Fibroblast of lung (primary cell): ENCODE data around the gene PGP. TPM values are rescaled to one million over a fixed set of nuclear protein-coding genes. Genes with fewer than 3 reads are reported as not detected.

ENCODE experiments used
- DNase-seq, 2 donors: peaks; one replicate each; pipeline versions ENCODE4 v3.0.0 to v3.0.0-alpha.2; 2010; ENCODE audit warnings: low read depth in 2 of 2
- H2AFZ ChIP-seq: 2 replicates; pipeline ENCODE4 v1.5.1; 2012; ENCODE audit warnings: low read length, control low read depth, inconsistent platforms
- H3K27ac ChIP-seq: 2 replicates; pipeline ENCODE4 v1.5.1; 2011; ENCODE audit warnings: low read length, control low read depth; ENCODE audit not compliant: insufficient read depth
- H3K27me3 ChIP-seq: 2 replicates; pipeline ENCODE4 v1.5.1; 2011; ENCODE audit warnings: mild to moderate bottlenecking, low read length; ENCODE audit not compliant: control insufficient read depth, insufficient read depth
- H3K36me3 ChIP-seq: 2 replicates; pipeline ENCODE4 v1.5.1; 2011; ENCODE audit warnings: low read length; ENCODE audit not compliant: control insufficient read depth, insufficient read depth
- H3K4me1 ChIP-seq: 2 replicates; pipeline ENCODE4 v1.5.1; 2011; ENCODE audit warnings: low read length; ENCODE audit not compliant: control insufficient read depth, insufficient read depth; ENCODE audit errors: extremely low read depth
- H3K4me2 ChIP-seq: 2 replicates; pipeline ENCODE4 v1.5.1; 2011; ENCODE audit warnings: low read length, control low read depth; ENCODE audit not compliant: insufficient read depth; ENCODE audit errors: extremely low read depth
- H3K4me3 ChIP-seq, 4 experiments: fragments of 200-600 bp in 1 of 4; sonication (generic) in 1 of 4; replicated peaks in 1 of 4; 2 replicates each; pipeline ENCODE4 v1.5.1; 2011 to 2016; ENCODE audit warnings: low read length in 4 of 4, low read depth in 3 of 4, mild to moderate bottlenecking in 3 of 4, control low read depth in 2 of 4, inconsistent platforms in 1 of 4, mixed read lengths in 1 of 4; ENCODE audit not compliant: insufficient read depth in 1 of 4; ENCODE audit errors: control extremely low read depth in 1 of 4
- H3K79me2 ChIP-seq: 2 replicates; pipeline ENCODE4 v1.5.1; 2012; ENCODE audit warnings: mild to moderate bottlenecking, low read length, inconsistent platforms; ENCODE audit not compliant: control insufficient read depth, insufficient read depth
- H3K9ac ChIP-seq: 2 replicates; pipeline ENCODE4 v1.5.1; 2011; ENCODE audit warnings: mild to moderate bottlenecking, low read length, control low read depth; ENCODE audit not compliant: insufficient read depth
- H3K9me3 ChIP-seq: 2 replicates; pipeline ENCODE4 v1.5.1; 2012; ENCODE audit warnings: low read depth, low read length; ENCODE audit not compliant: control insufficient read depth, insufficient read depth
- H4K20me1 ChIP-seq: 2 replicates; pipeline ENCODE4 v1.5.1; 2011; ENCODE audit warnings: low read length; ENCODE audit not compliant: control insufficient read depth, insufficient read depth; ENCODE audit errors: extremely low read depth
- CTCF ChIP-seq, 2 donors: IDR thresholded peaks in 1 of 2; conservative IDR thresholded peaks in 1 of 2; 1 replicate in 1 of 2; 2 replicates in 1 of 2; pipeline ENCODE4 v1.5.1; 2011 to 2012; ENCODE audit warnings: low read length in 2 of 2, control low read depth in 1 of 2, inconsistent platforms in 1 of 2, low read depth in 1 of 2, mild to moderate bottlenecking in 1 of 2
- EZH2 ChIP-seq: IDR thresholded peaks from 2 replicates; pipeline ENCODE4 v1.5.1; 2012; ENCODE audit warnings: low read length, control low read depth, mild to moderate bottlenecking; ENCODE audit errors: missing control alignments
- polyA plus RNA-seq, 2 donors: library from polyadenylated mRNA; depleted of rRNA in 1 of 2; stranded (reverse) in 1 of 2; unstranded in 1 of 2; fragments of >200 nt; gene quantifications; 2 replicates each; pipeline ENCODE4 v1.2.1, GENCODE V29; 2011 to 2012; ENCODE audit warnings: missing spikeins in 1 of 2
- total RNA-seq: library from RNA; depleted of rRNA; stranded (reverse); fragments of >200 nt; gene quantifications from 2 replicates; pipeline ENCODE4 v1.2.1, GENCODE V29; 2014

Gene PGP
- total and polyA plus RNA-seq, 2 donors (not counting 1 experiment from before 2014, with no cell fraction given): 4.2 to 9.6 TPM

DNA sequence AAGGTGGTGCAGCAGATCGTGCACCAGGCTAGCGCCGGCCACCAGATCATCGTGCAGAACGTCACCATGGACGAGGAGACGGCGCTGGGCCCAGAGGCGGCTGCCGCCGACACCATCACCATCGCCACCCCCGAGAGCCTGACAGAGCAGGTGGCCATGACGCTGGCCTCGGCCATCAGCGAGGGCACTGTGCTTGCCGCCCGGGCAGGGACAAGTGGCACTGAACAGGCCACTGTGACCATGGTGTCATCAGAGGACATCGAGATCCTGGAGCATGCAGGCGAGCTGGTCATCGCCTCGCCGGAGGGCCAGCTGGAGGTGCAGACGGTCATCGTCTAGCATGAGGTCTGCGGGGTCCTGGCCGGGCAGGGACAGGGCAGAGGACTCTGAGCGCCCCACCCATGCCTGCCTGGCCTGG is 20.6 kb upstream of the PGP start:
- DNase-seq: no peak
- Histone ChIP-seq H3K4me1 (peaks cover 2% of the 10 kb centered on the region), H3K27me3 (no peaks in the 10 kb centered on the region), H4K20me1 (no peaks in the 10 kb centered on the region), H3K9ac (no peak overlapping the region), H3K9me3 (no peaks in the 10 kb centered on the region), H2AFZ (no peak overlapping the region), H3K36me3 (peaks cover 30% of the 10 kb centered on the region), H3K79me2 (no peaks in the 10 kb centered on the region), H3K4me3 (no peak overlapping the region), H3K4me2 (no peak overlapping the region), H3K27ac (no peak overlapping the region)
- TF ChIP-seq CTCF (conservative IDR thresholded peaks at IDR 0.05 in 1 of 2, IDR thresholded peaks at IDR 0.05 in 1 of 2; ENCODE audit: low read depth in 1 of 2, low read length in 2 of 2) (no peak), EZH2 (no peak)

- no peak for DNase-seq
- Histone ChIP-seq H3K27me3 (no peaks in the 10 kb centered on the region), H3K9ac (no peak overlapping the region), H3K79me2 (no peaks in the 10 kb centered on the region), H3K4me1 (peaks cover 2% of the 10 kb centered on the region), H3K9me3 (no peaks in the 10 kb centered on the region), H2AFZ (no peak overlapping the region), H3K27ac (no peak overlapping the region), H3K36me3 (peaks cover 30% of the 10 kb centered on the region), H4K20me1 (no peaks in the 10 kb centered on the region), H3K4me3 (no peak overlapping the region), H3K4me2 (no peak overlapping the region)
- no peak for TF ChIP-seq CTCF (conservative IDR thresholded peaks at IDR 0.05 in 1 of 2, IDR thresholded peaks at IDR 0.05 in 1 of 2; ENCODE audit: low read depth in 1 of 2, low read length in 2 of 2)
Measured at GRCh38 chr16:2234813-2235170, 20.2 kb upstream of the PGP start.

GRCh38 chr16:2233872-2234812 is 19.5 kb upstream of the PGP start:
- TF ChIP-seq CTCF (conservative IDR thresholded peaks at IDR 0.05 in 1 of 2, IDR thresholded peaks at IDR 0.05 in 1 of 2; ENCODE audit: low read depth in 1 of 2, low read length in 2 of 2) (no peak), EZH2 (no peak)
- Histone ChIP-seq H3K79me2 (no peaks in the 10 kb centered on the region), H3K9ac (no peak overlapping the region), H3K9me3 (no peaks in the 10 kb centered on the region), H3K4me1 (peaks cover 2% of the 10 kb centered on the region), H3K27me3 (no peaks in the 10 kb centered on the region), H3K4me3 (no peak overlapping the region), H3K36me3 (peaks cover 35% of the 10 kb centered on the region), H3K4me2 (no peak overlapping the region), H3K27ac (no peak overlapping the region), H2AFZ (no peak overlapping the region), H4K20me1 (no peaks in the 10 kb centered on the region)
- DNase-seq: no peak
